Stimulated activated CD4-positive, alpha-beta T cell treated with anti-CD3 and anti-CD28 coated beads, Interleukin-12 subunit alpha, Interleukin-12 subunit beta, amount 100 ng/mL, for 24 hours (primary cell): Measurements from ENCODE around the gene NABP1.

Source experiments
- DNase-seq, 2 experiments: peaks; one replicate each; pipeline ENCODE4 v3.0.0-alpha.2; 2020; ENCODE audit warnings: low read depth in 2 of 2

The NABP1 gene

DNA sequence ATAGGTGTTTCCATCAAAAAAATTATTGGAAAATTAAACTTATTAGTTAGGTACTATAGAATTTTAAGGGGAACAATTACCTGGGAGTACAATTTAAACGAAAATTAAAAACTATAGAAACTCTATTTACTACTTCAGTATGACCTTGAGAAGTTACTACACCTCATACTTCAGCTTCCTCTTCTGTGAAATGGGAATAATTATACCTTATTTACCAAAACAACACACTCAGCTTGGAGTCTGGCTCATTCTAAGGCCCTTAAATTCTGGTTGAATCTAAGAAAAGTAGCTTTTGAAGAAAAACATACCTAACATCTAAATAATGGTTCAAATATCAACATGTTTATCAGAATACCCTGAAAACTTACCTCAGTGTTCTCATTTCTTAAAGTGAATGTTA is 2.7 kb downstream of the NABP1 start:
- no peak for DNase-seq

DNA sequence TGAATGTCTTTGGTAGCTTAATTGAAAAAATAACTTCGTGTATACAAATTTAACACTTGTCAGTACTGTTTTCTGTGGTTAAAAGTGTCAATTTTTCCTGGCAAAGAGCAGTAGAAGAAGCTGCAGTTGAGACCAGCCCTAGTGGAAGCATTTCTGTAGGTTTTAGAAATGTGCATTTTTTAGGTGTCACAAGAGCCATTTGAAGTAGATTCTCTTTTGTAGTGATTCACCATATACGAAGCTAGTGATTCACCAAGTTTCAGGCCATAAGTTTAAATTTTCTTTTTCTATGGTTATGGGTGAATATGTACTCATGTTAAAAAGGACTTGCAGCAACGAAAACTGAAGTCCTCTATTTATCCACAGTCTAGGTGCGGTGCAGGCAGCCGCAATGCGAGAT is 4.2 kb downstream of the NABP1 start:
- DNase-seq, result no peak

DNA sequence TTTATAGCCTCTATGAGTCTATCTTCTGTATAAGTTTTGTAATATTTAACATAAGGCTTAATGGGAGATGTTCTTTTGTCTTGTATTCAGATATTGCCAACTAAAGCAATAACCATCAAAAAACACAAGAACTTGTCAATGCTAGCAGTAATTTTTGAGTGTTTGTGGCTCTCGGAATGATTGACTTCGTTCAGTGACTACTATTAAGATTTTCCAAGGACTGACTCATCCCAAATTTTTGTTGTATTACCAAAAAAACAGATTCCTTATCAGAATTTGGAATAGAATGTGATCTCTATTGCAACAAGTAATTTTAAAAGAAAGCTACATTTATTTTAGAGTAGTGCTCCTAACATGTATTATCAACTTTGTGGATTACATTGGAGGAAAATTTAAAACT is 8.1 kb downstream of the NABP1 start:
- DNase-seq, result no peak

DNA sequence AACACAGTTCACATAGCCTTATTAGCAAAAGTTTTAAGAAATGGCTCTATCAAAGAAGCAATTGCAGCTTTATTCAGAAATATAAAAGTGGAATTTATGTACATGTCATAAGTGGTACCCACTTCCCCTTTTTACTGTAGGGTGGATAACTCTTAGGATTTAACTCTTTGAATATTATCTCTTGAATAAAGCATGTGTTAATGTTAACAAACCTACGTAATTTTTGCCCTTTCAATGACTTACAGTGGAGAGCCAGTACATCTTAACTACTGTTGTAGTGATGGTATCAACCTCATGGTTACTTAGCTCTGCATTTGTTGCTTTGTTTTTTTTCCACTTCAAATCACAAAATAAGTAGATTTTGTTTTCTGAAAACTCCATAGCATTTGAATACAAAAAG is 8.8 kb downstream of the NABP1 start:
- no peak for DNase-seq

DNA sequence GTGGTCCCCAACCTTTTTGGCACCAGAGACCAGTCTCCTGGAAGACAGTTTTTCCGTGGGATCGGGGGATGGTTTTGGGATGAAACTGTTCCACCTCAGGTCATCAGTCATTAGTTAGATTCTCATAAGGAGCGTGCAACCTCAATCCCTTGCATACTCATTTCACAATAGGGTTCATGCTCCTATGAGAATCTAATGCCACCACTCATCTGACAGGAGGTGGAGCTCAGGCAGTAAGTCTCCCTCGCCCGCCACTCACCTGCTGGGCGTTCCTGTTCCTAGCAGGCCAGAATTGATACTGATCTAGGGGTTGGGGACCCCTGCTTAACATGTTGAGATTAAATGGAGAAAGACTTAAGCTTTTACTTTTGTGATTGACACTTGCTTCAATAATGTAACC is 9.9 kb downstream of the NABP1 start:
- DNase-seq, result no peak

DNA sequence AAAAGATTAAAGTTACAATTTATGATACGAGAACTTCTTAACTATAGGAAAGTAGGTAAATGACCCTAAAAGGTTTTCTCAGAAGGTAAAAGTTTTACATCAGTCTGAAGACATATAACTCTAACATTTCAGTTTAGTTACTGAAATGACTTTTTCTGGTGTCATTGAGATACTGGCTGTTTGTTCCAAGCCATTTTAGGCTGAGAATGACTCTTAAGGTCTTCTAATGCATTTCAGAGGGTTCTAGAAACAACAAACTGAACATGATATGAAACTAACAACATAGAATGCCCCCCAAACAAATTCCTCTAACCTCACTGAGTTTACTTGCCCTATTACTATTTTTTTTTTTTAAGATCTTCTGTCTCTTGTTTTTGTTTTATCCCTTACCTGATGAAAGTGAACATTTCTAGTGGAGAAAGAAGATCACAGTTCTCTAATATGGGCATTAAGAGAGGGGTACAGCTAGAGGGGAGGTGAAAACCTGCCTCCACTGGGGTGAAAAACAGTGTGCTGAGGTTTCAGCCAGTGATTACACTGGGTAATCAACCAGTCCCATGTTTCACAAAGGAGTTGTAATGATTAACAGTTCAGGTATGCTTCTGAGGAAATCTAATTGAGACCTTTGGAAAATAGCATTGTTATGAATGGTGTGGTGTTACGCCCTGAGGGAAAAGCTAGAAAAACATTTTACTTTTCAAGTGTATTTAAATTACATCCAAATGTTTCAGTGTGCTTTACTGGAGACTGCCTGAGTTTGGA is 11.2 kb downstream of the NABP1 start:
- DNase-seq, result no peak

DNA sequence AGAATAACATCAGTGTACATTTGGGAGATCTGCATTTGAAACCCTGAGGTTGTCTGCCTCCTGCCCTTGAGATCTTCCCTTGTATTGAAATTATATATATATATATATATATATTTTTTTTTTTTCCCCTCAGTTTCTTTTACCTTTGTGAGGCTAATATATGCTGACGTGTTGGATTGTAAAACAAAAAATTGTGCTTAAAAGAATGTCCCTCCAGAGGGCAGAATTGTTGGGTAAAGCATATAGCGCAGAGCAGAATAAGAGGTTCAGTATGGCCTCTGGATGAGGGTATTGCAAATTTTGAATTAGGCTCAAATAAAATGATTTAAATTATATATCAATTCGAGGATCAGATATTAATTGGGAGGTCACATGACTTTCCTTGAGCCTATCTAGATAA is 12.4 kb downstream of the NABP1 start:
- DNase-seq, result no peak

DNA sequence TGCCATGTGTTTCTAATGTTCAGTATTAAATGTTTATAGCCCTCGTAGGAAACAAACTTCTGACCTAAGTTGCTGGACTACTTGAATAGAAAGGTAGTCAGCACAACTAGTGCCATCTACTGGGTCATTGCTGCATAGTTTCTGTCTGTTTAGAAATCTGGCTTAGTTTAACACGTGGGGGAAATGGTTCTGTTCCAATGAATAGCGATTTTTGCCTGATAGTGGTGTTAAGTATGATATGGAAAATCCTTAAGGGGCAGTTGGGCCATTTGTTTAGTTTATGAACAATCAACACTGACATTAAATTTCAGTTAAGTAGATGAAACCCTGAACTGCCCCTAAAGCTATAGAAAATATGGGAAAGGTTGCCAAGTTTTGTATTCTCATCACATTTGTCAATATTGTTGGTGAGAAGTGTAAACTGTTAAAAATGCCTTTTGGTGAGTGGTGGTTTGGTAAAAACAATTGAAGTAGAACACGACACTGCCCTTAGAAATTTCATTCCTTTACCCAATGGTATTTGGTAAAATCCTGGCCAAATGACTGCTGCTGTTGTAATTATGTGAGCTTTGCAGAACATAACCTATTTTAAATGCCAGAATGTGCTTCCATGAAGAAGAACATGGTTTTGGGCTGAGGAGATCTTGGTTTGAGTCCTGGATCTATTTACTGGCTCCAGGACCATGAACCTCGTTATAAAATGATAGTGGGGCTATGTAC is 13.2 kb downstream of the NABP1 start:
- DNase-seq, result no peak

DNA sequence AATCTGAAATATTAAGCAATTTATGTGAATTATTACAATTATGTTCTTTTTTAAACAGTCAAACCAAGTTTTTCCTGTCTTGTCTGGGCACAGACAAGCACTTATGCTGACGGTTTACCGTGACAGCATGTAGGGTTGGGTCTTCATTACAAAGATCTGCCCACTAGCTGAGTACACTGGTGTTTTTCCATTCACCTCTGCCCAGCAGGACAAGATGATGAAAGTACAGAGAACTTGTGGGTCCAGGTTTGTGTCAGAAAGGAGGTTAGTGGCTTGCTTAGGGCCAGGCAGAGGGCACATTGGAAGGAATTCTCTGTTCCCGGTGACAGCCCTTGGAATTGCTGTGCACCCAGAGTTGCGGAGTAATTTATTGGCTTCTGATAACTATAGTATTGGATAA is 14.0 kb downstream of the NABP1 start:
- no peak for DNase-seq

DNA sequence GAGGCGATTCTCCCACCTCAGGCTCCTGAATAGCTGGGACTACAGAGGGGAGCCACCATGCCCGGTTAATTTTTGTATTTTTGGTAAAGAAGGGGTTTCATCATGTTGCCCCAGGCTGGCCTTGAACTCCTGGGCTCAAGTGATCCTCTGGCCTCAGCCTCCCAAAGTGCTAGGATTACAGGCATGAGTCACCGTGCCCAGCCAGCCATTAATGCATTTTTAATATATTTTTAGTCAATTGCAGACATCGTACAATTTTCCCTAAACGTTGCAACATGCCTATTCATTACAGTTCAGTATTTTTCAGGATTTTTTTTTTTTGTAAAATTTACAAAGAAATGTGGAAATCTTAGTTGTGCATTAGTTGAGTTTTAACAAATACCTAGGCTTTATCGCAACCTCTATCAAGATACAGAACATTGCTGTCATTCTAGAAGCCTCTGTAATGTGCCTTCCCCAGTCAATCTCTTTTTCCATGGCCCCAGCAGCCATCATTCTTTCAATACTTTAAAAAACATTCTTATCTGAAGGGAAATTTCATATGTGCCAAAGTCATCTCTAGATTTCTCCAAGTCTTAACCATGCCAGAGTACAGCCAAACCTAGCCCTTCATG is 14.7 kb downstream of the NABP1 start:
- no peak for DNase-seq

DNA sequence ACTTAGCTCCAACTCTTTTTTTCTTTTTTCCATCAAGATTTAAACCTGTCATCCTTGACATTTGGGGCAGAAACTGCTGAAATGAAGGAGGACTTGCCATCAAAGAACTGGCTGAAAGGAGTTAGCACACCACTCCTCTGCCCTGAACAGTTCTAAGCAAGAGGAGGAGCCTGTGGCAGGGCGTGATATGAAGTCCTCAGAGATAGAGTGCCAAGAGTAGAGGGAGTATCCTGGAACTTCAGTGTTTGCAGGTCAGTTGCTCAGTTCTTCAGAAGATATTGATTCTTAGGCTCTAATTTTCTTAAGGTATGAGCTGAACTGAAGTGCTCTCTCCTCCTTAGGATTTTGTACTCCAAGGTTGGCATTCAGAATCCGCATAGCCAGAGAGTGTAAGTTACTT is 15.2 kb downstream of the NABP1 start:
- DNase-seq, result no peak

DNA sequence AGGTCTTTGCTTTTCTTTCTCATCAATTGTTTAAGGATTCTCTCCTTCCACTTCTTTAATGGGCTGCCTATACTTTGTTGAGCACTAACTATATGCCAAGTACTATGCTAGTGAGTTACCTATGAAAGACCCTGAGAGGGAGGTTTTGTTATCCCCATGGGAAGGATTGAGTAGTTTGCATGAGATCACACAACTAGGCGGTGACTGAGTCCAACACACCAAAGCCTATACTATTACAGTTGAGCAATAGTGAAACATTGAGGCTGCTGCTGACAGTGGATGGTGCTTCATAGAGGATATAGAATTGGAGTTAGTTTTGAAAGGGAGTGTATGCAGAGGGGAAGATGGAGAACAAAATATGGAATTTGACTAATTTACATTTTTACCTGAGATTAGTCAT is 15.8 kb downstream of the NABP1 start:
- DNase-seq, result no peak

DNA sequence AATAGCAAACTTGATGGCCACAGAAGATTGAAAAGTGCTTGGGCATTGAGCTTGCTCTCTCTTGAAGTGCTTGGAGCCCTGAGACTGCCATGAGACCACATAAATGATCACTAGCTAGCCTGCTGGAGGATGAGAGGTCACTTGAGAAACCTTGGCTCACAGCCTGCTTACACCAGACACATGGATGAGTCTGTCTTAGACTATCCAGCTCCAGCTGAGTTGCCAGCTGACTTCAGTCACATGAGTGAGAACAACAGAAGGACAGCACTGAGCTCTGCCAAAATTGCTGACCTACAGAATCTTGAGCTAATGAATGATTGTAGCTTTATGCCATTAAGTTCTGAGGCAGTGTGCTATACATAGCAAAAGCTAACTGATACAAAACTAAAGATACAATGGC is 18.1 kb downstream of the NABP1 start:
- DNase-seq, result no peak

DNA sequence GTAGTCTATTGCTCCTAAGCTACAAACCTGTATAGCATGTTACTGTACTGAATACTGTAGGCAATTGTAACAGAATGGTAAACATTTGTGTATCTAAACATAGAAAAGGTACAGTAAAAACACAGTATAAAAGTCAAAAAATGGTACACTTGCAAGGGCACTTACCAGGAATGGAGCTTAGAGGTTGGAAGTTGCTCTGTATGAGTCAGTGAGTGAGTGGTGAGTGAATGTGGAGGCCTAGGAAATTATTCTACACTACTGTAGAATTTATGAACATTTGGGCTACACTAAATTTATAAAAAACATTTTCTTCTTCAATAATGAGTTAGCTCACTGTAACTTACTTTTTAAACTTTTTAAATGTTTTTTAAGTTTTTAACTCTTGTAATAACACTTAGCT is 19.0 kb downstream of the NABP1 start:
- no peak for DNase-seq

DNA sequence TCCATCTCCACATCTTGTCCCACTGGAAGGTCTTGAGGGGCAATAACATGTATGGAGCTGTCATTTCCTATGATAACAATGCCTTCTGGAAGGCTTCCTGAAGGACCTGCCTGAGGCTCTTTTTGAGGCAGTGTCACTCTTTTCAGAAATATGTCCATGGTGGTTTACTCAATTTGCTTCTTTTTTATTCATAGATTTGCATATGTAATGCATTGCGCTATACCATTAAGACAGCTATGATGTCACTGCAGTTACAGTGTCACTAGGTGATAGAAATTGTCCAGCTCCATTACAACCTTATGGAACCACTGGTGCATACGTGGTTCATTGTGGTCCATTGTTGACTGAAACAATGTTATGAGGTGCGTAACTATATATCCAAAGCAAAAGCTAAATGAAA is 19.9 kb downstream of the NABP1 start:
- no peak for DNase-seq

DNA sequence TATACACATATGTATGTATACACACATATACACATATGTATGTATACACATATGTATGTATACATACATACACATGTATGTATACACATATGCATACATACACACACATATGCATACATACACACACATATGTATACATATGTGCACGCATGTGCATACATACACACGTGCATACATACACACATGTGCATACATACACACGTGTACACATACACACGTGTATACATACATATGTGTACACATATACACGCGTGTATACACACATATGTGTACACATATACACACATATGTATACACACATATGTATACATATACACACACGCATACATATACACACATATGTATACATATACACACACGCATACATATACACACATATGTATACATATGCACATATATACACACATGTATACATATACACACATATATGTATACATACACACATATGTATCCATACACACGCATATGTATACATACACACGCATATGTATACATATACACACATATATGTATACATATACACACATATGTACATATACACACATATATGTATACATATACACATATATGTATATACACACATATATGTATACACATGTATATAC is 21.5 kb downstream of the NABP1 start:
- DNase-seq, result no peak

DNA sequence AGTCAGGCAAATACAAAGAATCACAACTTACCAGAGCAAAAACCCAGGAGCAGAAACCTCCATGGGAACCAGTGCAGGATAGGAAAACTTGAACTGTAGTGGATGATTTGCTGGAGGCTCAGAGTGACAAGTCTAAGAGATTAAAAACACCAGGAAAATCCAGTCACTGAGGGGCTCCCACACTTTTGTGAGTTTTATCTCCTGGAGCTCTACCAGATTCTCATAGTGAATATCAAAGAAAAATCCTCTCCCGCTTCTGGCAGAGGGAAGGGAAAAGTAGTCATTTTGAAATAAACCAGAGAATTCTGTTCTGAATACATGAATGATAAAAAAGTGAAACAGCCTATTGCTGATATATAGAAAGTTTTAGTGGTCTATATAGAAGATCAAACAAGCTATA is 23.1 kb downstream of the NABP1 start:
- no peak for DNase-seq

DNA sequence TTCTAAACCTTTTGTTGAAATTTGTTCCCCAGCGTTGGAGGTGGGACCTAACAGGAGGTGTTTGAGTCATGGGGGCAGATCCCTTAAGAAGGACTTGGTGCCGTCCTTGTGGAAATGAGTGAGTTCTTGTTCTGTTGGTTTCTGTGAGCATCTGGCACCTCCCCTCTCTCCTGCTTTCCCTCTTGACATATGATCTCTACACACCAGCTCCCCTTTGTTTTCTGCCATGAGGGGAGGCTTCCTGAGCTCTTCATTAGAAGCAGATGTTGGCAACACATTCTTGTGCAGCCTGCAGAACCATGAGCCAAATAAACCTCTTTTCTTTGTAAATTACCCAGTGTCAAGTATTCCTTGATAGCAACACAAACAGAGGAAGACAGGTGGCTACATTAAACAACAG is 23.8 kb downstream of the NABP1 start:
- no peak for DNase-seq

DNA sequence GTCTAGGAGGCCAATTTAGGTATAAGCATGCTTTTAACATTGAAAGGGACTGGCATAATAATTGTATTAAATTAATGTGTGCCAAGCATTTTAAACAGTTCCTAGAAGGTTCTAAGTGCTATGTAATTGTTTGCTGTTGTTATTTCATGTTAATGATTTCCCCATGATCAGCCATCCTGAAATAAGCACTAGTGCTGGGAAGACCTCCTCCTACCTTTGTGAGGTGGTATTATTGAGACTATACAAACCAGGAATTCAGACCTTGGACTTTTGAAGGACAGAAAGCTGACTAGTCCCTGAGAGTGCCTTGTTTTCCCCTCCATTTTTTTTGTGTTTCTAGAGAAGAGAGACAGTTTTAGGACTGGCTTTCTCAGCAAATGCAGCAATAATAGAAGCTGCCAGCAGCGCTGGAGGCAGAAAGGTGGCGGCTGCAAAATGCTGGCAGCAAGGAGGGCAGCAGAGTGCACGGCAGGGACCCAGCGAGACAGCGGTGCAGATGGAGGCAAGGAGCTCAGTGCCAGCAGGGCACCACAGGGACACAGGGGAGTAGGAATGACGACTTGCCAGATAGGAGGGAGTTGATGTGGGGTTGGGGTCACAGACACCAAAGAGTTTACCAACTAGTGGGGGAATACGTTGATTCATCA is 25.3 kb downstream of the NABP1 start:
- DNase-seq, result no peak

DNA sequence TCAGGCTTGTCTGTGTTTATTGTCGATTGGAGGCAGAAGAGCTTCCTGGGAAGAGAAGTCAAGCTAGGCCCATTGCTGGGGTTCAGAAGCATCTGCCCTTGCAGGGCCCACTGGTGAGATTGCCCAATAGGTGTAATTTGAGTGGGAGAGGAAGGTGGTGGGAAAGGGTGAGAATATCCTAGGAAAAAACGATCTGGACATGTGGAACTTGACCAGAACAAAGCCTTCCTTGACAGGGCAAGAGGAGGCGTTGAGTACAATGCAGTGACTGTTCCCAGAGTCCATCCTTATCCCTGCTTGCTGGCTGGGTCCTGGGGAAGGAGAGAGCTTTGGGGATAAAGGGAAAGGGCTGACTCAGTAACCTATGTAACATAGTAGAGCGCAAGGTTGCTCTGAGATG is 27.1 kb downstream of the NABP1 start:
- no peak for DNase-seq

DNA sequence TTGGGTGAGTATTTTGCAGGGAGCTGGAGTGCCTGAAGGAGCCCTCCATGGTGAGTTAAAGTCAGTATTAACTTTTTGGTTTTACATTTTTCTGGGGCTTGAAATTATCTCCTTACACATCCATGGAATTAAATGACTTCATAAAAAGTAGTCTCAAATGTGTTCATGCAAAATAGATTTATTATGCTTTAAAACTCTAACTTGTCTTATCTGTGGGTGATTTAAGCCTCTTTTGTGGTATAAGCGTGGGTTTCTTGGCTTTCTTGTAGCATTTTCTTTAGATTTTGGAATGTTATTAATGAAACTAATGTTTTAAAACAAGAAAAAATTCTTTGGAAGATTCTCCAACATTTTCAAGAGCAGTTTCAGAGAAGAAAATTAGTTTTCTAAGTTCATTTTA is 27.8 kb downstream of the NABP1 start:
- no peak for DNase-seq

DNA sequence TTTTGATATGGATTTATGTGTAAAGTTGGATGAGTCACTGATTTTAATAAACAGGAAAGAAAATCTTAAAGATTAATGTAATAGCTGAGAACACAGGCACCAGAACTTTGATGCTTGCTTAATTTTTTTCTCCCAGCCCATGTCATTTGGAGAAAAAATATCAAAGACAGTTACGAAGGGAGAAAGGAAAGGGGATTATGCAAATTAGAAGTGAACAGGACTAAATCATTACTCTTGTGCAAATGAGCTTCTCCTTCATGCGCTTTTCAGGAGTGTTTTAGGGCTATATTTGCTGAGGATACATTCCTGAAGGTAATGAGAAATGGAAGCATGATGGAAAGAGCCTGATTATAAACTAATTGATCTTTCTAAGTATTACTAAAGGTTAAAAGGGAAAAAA is 28.9 kb downstream of the NABP1 start:
- no peak for DNase-seq
